ENCODE data around the gene TBL1X. TPM values are rescaled to one million over a fixed set of nuclear protein-coding genes. Genes with fewer than 3 reads are reported as not detected.

The TBL1X gene
- total and polyA plus RNA-seq, 10 of the 15 experiments (the other 5 are each of a cell fraction or from before 2014, with no cell fraction given): 4.4 to 26.3 (median 10.6) TPM

- no peak overlapping the region for H2AFZ ChIP-seq (ENCODE audit: control insufficient read depth, low read depth, low read length)
- no peak for FAIRE-seq
Measured at GRCh38 chrX:9495496-9495895, 30.6 kb downstream of the TBL1X start.

More at GRCh38 chrX:9495496-9495895, 30.6 kb downstream of the TBL1X start:
- POLR2A ChIA-PET: no interaction called here
- TF ChIP-seq CBX3 (IDR thresholded peaks at IDR 0.05; ENCODE audit: borderline replicate concordance, low read depth): no peak
- no peak for TF ChIP-seq SMAD5 (IDR thresholded peaks at IDR 0.05; ENCODE audit: low read depth)
- TF ChIP-seq RB1 (IDR thresholded peaks at IDR 0.05; ENCODE audit: borderline replicate concordance): no peak
- TF ChIP-seq RAD51 (IDR thresholded peaks at IDR 0.05): no peak
- TF ChIP-seq EZH2 (IDR thresholded peaks at IDR 0.05; ENCODE audit: borderline replicate concordance, control insufficient read depth, low read depth, low read length): no peak
- TF ChIP-seq CUX1 (IDR thresholded peaks at IDR 0.05; ENCODE audit: insufficient replicate concordance, low read depth, low read length): no peak
- TF ChIP-seq PAX5 (IDR thresholded peaks at IDR 0.05; ENCODE audit: borderline replicate concordance, low read depth, low read length): no peak
- TF ChIP-seq FOXK2 (IDR thresholded peaks at IDR 0.05): no peak
- no peak for TF ChIP-seq ZNF687 (IDR thresholded peaks at IDR 0.05)
- TF ChIP-seq JUNB (IDR thresholded peaks at IDR 0.05): no peak
- no peak for TF ChIP-seq E2F4 (IDR thresholded peaks at IDR 0.05; ENCODE audit: low read depth, low read length)
- no peak for TF ChIP-seq TCF7 (IDR thresholded peaks at IDR 0.05; ENCODE audit: borderline replicate concordance)
- H3K9me3 ChIP-seq (replicated peaks; ENCODE audit: control insufficient read depth, insufficient read depth, low read length): no peaks in the 10 kb centered on the region
- BruUV-seq (replicated peaks): no TSS peak
- H3K27me3 ChIP-seq (replicated peaks in 1 of 2; ENCODE audit: control insufficient read depth in 2 of 2, insufficient read depth in 2 of 2, low read length in 1 of 2): no peaks in the 10 kb centered on the region
- no peak overlapping the region for H3K4me2 ChIP-seq (ENCODE audit: control insufficient read depth, insufficient read depth)
- CTCF ChIA-PET: no interaction called here
- intact Hi-C loops (cut with micrococcal nuclease; ENCODE audit: unreplicated experiment): no loop called here
- H3K4me3 ChIP-seq: no peak overlapping the region
- SMC1A ChIA-PET (ENCODE audit: uncharacterized antibody, unreplicated experiment): interaction anchor here (1.0 kb wide), 1 partner anchor 64 kb away, joined by 3 read pairs; no protein-coding TSS in a partner anchor
- no peaks in the 10 kb centered on the region for H3K4me1 ChIP-seq (ENCODE audit: control insufficient read depth, insufficient read depth, low read length)
- no peak for ATAC-seq
- WGBS (ENCODE audit: insufficient coverage, insufficient replicate concordance, low lambda C conversion rate, missing lambda C conversion rate): 72% methylated on average over 10 of the region's 10 CpGs
- RAD21 ChIA-PET (ENCODE audit: unreplicated experiment): no interaction called here
- no peak for DNase-seq (ENCODE audit: low read depth, low spot score)
- H3K27ac ChIP-seq (ENCODE audit: control insufficient read depth, insufficient read depth): no peak overlapping the region
- H3K9ac ChIP-seq (ENCODE audit: control insufficient read depth, insufficient read depth, low read length): no peak overlapping the region
- no peaks in the 10 kb centered on the region for H3K79me2 ChIP-seq (ENCODE audit: control insufficient read depth, insufficient read depth, low read length)
- no peaks in the 10 kb centered on the region for H4K20me1 ChIP-seq (ENCODE audit: control insufficient read depth, insufficient read depth)
- in situ Hi-C loops (cut with MboI): no loop called here
- no peaks in the 10 kb centered on the region for H3K36me3 ChIP-seq (ENCODE audit: control insufficient read depth in 2 of 2, insufficient read depth in 2 of 2, low read length in 1 of 2)

Data from GM12878 (cell line).